ENCODE results near the gene DGKA.
"Not testable (repeated sequence)": the region's sequence is repeated elsewhere in the genome, so short reads cannot be mapped to it uniquely, and the experiment has no call there.

The DGKA gene

DNA sequence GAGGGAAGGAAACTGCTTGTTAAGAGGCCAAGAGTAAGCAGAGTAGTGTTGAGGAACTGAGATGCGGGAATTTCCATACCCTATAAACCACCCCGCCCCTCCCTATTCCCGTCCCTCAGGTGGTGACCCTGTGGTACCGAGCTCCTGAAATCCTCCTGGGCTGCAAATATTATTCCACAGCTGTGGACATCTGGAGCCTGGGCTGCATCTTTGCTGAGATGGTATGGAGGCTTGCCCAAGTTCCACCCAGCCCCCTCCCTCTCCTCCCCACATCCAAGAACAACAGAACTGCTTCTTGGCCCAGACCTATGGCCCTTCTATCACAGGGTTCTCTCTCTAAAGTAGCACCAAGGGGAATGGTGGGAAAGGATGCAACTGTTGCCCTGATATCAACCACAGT lies 38.4 kb downstream of the DGKA start:
- no peak for DNase-seq

DNA sequence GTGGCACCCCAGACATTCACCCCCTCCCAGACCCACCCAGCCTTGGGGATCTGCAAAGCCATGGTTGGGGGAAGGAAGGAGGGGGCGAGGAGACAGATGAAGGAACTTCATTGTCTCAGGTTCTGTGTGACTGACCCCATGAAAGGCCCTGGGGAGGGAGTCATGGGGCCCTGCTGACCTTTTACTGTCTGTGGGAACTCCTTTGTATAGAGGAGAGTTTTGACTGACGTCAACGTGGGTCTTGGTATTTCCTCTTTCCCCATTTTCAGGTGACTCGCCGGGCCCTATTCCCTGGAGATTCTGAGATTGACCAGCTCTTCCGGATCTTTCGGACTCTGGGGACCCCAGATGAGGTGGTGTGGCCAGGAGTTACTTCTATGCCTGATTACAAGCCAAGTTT lies 39.8 kb downstream of the DGKA start:
- DNase-seq = no peak

DNA sequence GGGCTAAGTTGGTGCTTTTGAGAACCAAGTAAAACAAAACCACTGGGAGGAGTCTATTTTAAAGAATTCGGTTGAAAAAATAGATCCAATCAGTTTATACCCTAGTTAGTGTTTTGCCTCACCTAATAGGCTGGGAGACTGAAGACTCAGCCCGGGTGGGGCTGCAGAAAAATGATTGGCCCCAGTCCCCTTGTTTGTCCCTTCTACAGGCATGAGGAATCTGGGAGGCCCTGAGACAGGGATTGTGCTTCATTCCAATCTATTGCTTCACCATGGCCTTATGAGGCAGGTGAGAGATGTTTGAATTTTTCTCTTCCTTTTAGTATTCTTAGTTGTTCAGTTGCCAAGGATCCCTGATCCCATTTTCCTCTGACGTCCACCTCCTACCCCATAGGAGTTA lies 41.1 kb downstream of the DGKA start:
- DNase-seq = no peak

DNA sequence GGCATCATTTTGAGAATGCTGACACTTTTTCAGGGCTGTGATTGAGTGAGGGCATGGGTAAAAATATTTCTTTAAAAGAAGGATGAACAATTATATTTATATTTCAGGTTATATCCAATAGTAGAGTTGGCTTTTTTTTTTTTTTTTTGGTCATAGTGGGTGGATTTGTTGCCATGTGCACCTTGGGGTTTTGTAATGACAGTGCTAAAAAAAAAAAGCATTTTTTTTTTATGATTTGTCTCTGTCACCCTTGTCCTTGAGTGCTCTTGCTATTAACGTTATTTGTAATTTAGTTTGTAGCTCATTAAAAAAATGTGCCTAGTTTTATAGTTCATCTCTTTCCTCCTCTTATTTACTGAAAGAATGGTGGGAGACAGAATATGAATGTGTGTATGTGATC lies 41.5 kb downstream of the DGKA start:
- no peak for DNase-seq

- DNase-seq = peak; percentile 38
Measured at GRCh38 chr12:55972911-55973598, 42.1 kb downstream of the DGKA start.

GRCh38 chr12:55973599-55974307 lies 42.8 kb downstream of the DGKA start, which contains the start of gene RAB5B:
RAB5B (plus strand) TSS chr12:55974078; CDS start chr12:55986961, 12,883 bp downstream.
- peak; percentile 100 for DNase-seq

DNA sequence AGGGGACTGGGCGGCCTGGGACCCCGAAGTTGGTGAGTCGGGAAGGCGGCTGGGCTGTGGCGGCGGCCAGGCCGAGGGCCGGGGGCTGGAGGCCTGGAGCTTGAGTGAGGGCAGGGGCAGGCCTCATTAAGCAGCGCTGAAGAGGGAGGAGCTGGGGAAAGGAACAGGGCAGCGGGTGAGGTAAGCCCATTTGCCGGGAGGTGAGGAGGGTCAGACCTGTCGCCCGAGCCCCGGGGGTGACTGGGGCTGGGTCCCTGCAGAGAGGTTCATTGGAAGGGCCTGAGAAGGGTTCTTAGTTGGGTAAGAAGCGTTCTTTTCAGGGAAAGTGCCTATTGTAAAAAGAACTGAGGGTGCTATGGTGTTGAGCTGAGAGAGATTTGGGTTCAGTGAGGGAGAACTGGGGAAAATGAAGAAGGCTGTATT lies 43.4 kb downstream of the DGKA start:
- DNase-seq = peak; percentile 78

GRCh38 chr12:55978393-55978792 lies 47.4 kb downstream of the DGKA start:
- no peak for DNase-seq

DNA sequence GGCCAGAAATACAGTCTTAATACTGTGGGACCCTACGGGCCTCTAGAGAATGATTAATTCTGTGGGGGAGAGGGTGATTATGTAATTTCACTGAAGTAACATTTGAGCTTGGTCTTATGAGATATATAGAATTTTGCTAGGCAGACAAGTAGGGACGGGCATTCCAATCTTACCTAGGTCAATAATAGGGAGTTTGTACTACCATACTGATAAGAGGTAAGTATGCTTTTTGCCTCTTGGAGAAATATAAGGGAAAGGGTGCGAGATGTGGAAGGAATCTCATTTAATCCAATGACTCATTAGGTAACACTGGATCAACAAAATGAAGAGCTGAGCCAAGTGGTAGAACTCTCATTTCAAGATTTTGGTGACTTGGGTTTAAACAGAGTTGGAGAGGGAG lies 48.1 kb downstream of the DGKA start:
- DNase-seq = no peak

DNA sequence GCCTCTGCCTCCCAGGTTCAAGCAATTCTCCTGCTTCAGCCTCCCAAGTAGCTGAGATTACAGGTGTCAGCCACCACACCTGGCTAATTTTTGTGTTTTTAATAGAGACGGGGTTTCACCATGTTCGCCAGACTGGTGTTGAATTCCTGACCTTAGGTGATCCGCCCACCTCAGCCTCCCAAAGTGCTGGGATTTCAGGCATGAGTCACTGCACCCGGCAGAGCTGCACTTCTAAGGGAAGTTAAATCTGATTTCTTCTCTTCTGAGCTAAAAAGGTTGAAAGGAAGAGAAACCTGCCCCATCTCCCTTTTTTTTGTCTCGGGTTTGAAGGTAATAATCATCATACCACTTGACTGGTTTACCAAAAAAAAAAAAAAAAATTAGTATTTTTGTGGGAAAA lies 50.9 kb downstream of the DGKA start:
- DNase-seq = not testable (repeated sequence)

DNA sequence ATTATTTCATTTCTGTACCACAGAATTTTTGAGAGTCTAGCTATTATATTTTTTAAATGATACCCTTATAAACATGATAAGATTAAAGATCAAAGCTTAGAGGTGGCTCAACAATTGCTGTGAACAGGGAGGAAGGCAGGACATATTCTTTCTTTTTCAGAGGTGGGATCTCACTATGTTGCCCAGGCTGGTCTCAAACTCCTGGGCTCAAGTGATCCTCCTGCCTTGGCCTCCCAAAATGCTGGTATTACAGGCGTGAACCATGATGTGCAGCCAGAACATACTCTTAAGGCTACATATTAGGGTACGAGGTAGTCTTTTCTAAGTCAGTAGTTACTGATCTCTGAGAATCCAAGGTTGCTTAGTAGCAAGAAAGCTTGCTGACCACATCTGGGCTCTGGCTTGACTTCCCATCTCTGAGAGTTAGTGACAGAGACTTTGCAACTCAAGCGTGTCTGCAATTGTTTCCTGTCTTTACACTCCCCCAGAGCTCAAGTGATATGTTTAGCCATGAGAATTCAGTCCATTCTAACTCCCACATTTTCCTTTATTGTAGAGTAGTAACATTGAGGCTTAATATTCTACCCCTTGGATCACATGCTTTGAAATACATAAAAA lies 51.5 kb downstream of the DGKA start:
- no peak for DNase-seq

- DNase-seq = no peak
Measured at GRCh38 chr12:55983232-55983842, 52.4 kb downstream of the DGKA start.

DNA sequence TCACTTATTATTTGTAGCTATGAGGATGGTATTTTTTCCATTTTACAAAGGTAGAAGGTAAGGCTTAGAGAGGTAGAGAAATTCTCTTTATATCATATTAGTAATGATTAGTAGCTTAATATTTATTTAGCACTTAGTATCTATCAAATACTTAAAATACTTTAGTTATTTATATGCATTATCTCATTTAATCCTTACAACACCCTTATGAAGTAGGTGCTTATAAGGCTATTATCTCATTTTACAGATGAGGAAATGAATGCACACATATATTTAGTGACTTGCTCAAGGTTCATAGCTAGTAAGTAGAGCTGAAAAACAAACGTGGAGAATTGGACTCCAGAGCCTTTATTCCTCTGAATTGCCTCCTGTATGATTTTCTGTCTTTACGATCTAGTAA lies 53.9 kb downstream of the DGKA start:
- DNase-seq = no peak

- DNase-seq = no peak
Measured at GRCh38 chr12:55985341-55985740, 54.4 kb downstream of the DGKA start.

DNA sequence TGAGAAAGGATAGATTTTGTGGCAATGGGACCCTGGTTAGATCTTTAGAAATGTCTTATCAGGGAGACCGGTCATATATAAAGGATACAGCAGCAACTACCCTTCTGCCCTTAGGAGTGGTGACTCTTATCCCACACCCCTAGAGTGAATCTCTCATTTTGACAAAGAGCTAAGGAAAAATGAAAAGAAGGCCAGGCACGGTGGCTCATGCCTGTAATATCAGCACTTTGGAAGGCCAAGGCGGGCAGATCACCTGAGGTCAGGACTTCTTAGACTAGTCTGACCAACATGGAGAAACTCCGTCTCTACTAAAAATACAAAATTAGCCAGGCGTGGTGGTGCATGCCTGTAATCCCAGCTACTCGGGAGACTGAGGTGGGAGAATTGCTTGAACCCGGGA lies 55.0 kb downstream of the DGKA start:
- not testable (repeated sequence) for DNase-seq

GRCh38 chr12:55991110-55991509 lies 60.1 kb downstream of the DGKA start:
- DNase-seq = no peak

DNA sequence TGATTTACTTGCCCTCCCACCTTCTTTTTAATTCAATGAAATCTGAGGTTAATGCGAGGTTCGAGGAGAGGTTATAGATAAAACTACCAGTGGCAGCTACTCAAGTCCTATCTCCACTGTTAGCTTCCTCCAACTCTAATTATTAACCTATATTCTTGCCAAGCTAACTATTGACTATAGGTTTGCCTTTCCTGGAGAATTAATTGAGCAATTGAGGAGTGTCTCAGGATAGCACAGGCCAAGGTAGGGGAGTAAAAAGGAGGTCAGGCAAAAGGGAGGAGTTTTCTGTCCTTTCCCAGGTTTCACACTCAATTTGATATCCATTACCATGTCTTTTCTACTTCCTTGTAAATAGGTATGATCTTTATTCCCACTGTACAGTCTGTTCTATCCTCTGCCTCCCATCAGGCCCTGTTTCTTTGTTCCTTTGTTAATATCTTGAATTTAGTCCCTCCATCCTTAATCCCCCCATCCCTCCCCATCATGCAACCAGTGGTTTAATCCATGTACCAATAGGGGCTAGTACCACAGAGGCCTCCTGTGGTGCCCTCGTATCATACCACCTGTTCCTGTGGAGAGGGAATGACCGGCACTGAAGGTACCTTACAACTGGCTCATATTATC lies 62.4 kb downstream of the DGKA start:
- DNase-seq = peak; percentile 36

- no peak for DNase-seq
Measured at GRCh38 chr12:55995366-55995765, 64.4 kb downstream of the DGKA start.

DNA sequence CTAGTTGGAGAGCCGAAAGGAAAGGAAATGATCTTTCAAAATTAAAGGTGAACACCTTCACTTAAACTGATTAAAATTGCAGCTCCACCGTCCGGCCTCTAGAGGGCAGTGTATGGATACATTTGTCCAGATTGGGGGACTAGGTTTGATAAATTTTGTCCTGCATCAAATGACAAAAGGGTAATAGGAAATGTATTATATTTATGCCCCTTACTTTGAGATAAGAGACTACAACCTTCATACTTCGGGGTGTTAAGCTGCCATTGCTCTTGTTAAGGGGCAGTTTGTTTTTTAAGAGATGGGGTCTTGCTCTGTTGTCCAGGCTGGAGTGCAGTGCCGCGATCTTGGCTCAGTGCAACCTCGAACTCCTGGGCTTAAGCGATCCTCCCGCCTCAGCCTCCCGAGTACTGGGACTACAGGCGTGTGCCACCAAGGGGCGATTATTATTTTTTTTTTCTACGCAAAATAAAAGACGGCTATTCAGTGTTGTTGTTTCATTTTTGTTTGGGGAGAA lies 65.3 kb downstream of the DGKA start:
- peak; percentile 73 for DNase-seq

- DNase-seq = peak; percentile 98
Measured at GRCh38 chr12:55996715-55997534, 66.0 kb downstream of the DGKA start, which contains the start of gene SUOX. SUOX (plus strand) TSS chr12:55997276; CDS start chr12:56002222, 4,946 bp downstream.

- no peak for DNase-seq
Measured at GRCh38 chr12:55997535-55997859, 66.5 kb downstream of the DGKA start.

DNA sequence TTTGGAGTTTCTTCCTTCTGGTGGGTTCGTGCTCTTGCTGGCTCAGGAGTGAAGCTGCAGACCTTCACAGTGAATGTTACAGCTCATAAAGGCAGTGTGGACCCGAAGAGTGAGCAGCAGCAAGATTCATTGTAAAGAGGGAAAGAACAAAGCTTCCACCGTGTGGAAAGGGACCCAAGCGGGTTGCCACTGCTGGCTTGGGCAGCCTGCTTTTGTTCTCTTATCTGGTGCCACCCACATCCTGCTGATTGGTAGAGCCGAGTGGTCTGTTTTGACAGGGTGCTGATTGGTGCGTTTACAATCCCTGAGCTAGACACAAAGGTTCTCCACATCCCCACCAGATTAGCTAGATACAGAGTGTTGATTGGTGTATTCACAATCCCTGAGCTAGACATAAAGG lies 68.6 kb downstream of the DGKA start:
- DNase-seq = not testable (repeated sequence)

Data from NCI-H146 (cell line).